Right renal cortex interstitium (tissue), 3 donors: ENCODE measurements around the gene GCLM. TPM values are rescaled to one million over a fixed set of nuclear protein-coding genes. Genes with fewer than 3 reads are reported as not detected.
A peak's percentile ranks its signal among the peaks of the same experiment; 100 is the strongest.

Experiments used
- DNase-seq, 3 donors: peaks; one replicate each; pipeline ENCODE4 v3.0.0-alpha.2; 2013; ENCODE audit warnings: low read depth in 3 of 3, low spot score in 2 of 3
- polyA plus RNA-seq, 3 donors: library from polyadenylated mRNA; unstranded; fragments of 120-200 nt; gene quantifications; one replicate each; pipeline ENCODE4 v1.2.1, GENCODE V29; 2013; ENCODE audit not compliant: insufficient read length in 3 of 3

Gene GCLM
- polyA plus RNA-seq, 3 donors: 12.2 to 13.0 (median 12.4) TPM

DNA sequence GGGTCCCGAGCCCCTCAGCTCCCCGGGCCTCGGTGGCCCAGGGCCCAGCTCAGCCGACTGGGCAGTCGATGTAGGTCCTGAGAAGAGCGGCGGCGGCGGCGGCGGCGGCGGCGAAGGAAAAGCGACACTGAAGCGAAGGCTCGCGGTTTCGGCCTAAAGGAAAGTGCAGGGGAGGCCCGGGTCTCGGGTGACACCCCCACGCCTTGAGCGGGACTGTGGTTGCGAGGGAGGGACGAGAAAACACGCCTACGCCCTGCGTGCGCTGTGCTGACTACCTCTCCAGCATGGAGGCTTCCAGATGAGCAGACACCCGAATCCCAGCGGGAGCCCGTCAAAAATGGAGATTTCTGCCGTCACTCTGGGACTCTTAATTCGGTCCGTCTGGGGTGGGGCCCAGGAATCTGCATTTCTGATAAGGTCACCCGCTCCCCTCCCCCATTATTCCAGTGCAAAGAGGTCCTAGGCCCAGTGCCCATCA, 61.4 kb downstream of the GCLM start:
- DNase-seq: peak; percentile 48 to 56 (median 56)

DNA sequence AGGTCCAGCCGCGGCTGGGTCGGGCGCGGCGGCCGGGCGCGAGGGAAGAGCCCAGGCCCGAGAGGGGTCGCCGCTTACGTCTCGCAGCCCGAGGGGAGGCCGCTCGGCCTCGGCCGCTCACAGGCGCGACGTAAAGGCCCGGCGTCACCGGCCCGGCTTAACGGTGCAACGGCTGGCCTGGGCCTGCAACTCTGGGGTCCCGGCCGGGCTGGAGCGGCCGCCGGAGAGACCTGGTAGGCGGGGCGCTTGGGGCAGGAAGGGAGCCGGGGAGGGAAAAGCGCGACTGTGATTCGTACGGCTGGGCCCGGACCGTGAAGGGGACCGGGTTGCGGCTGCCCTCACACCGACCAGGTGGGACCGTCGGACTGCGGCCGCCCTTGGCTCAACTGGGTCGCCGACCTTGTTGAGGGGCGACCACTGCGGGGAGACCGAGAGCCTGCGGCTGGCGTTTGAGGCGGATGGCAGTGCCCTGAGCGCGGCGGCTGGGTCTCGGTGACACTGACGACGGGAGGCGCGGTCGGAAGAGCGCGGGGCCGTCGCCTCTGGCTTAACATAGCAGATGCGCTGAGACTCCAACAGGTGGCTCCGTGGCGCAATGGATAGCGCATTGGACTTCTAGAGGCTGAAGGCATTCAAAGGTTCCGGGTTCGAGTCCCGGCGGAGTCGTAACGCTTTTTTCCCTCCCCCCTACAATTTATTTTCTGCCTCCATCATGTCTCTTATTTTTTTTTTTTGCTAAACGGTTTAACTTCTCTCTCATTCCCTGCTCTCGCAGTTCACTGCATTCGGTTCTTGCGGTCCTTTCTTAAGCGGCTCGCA, 62.0 kb downstream of the GCLM start:
- DNase-seq: peak; percentile 88 to 90 (median 90)

DNA sequence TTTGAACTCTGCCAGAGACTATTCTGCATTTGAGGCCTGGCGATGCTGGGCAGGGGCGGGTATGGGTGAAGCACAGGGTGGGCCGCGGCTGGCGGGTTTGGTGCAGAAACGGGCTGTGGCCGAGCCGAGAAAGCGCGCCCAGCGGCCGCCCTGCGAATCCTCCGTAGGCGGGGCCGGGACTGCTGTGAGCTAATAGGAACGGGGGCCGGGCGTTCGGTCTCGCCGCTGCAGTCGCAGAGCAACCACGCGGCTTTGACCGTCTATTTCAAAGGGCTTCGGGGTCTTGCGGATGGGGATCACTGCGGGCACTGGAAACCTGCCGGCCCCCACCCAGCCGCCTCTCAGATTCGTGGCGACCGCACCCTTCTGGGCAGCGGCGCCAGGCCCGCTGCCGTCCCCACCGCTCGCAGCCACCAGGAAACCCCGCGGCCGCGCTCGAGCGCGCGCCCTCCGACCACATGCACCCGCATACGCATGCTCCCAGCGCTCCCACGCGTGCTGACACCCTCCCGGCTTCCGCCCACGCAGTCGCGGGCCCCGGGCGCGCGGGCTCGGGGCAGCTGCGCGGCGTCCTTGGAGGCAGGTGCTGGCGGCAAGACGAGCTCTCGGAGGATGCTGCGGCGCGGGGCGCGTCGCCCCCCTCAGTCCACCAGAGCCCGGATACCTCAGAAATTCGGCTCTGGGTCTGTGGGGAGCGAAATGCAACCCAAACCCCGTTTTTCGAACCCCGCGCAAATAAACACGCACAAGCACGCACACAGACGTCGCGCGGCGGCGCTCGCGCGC, 62.8 kb downstream of the GCLM start:
- peak; percentile 72 to 78 (median 72) for DNase-seq

GRCh38 chr1:93845538-93846205, 63.6 kb downstream of the GCLM start:
- peak in 2 of 3 donors; percentile 21 for DNase-seq

DNA sequence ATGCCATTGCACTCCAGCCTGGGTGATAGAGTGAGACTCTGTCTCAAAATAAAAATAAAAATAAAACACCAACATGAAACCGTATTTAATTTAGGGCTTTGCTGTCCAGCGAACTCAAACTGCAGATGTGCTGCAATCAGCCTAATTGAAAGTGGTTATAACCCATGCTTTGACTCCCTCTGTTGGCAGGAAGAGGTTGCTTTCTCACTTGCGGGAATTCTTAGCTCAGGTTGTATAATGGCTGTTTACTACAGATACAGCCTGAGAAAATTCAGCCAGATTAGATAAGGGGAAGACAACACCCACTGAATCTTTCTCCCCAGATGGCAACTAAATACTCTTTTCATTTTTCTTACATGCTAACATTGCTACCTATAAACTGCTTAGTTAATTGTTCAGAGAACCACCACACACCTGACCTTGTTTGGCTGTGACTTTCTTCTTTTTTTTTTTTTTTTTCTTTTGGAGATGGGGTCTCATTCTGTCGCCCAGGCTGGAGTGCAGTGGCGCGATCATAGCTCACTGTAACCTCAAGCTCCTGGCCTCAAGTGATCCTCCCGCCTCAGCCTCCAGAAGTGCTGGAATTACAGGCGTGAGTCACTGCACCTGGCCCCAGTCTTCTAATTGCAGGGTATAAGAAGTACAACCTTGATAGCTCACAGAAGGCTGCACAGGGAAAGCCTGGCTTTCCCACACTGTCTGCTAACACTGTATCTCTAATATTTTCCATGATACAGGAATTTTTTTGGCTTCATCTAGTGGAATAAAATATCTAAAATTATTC, 64.8 kb downstream of the GCLM start:
- DNase-seq: peak in 2 of 3 donors; percentile 51 to 54

DNA sequence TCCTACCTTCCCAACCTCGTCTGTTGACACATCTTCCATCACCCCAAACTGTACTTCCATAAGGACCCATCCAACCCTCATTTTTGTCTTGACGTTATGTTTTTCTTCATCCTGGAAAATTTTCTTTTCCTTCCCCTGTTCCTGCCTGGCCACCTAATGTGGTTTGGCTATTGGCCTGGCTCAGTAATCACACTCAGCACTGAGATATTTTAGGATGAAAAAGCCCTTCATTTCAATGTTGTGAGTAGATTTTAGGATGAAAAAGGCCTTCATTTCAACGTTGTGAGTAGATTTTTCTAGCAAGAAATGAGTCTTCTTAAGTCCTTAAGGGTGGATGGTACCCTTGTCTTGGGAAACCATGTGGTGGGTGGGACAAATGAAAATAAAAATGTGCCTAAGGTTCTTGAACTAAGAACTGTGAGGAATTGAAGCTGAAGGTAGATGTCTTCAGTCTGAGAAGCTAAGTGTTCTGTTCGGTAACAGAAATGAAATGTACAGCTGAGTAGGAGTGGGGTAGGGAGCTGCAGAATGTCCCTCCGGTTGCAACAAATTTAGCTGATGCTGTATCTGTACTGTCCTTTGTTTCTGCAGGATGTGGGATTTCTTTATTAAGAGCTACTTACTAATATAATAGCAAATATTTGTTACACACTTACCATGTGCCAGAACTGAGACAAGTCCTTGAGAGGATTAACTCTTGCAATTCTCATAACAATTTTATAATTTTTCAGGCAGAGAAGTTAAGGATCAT, 66.3 kb downstream of the GCLM start:
- no peak for DNase-seq

- no peak for DNase-seq
Observed at GRCh38 chr1:93841771-93842170, 67.5 kb downstream of the GCLM start.

GRCh38 chr1:93840956-93841482, 68.2 kb downstream of the GCLM start:
- DNase-seq: no peak

DNA sequence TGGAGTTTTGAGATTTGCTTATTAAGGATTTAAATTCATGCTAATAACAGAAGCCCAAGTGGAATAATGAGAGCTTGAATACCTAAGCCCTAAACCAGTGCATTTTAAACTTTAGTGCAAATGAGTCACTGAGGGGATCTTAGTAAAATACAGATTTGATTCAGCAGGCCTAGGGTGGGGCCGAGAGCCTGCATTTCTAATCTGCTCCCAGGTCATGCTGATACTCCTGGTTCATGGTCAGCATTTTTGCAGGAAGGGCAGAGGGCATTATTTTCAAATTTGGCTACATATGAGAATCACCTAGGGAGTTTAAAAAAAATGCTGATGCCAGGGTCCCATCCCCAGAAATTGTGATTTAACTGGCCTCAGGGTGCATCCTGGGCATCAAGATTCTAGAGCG, 69.5 kb downstream of the GCLM start:
- DNase-seq: no peak

DNA sequence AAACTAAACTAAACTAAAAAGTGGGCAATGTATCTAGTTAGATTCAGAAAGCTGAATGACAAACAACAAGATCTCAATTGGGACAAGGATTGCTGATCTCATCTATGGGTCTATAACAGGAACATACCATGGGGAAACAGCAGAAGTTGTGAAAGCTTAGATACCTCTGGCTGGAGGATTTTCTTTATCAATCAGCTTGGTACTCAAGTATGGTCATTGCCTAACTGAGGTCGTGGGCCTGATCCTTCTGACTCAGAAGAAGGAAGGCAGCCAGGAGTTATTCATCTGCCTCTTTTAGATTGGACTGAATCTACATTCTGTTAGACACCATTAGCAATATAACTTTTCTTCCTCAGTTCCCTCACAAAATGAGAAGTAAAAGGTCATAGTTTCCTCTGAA, 69.9 kb downstream of the GCLM start:
- no peak for DNase-seq

GRCh38 chr1:93837961-93838360, 71.3 kb downstream of the GCLM start:
- DNase-seq: no peak

Other genes with a start within 250 kb of the GCLM start
- gene BCAR3, start 227.6 kb downstream of the GCLM start, polyA plus RNA-seq: 10 to 100 TPM; 24.5 to 26.6 (median 24.5) TPM
- 10 to 100 TPM; 78.2 to 85.6 (median 84.1) TPM for gene DNTTIP2, start 30.2 kb downstream of the GCLM start, polyA plus RNA-seq
- 1 to 10 TPM; 5.4 to 7.1 (median 6.0) TPM for gene ABCA4, start 211.7 kb upstream of the GCLM start, polyA plus RNA-seq